ENCODE measurements around the gene SPO11.

- TF ChIP-seq EP300 (conservative IDR thresholded peaks at IDR 0.05; ENCODE audit: poor library complexity, severe bottlenecking): no peak
- no peak for TF ChIP-seq CTCF (IDR thresholded peaks at IDR 0.05; ENCODE audit: poor library complexity, severe bottlenecking)
- no peak for TF ChIP-seq POLR2AphosphoS5 (IDR thresholded peaks at IDR 0.05)
- no peak for TF ChIP-seq REST (IDR thresholded peaks at IDR 0.05; ENCODE audit: borderline replicate concordance)
Measured at GRCh38 chr20:57325632-57326356, 3.8 kb upstream of the SPO11 start.
